Measurements from ENCODE around the gene MAPKBP1. TPM values are rescaled to one million over a fixed set of nuclear protein-coding genes. Genes with fewer than 3 reads are reported as not detected.

Gene MAPKBP1
- polyA plus RNA-seq, 1 donor from 2014 or later = 30.3 TPM

DNA sequence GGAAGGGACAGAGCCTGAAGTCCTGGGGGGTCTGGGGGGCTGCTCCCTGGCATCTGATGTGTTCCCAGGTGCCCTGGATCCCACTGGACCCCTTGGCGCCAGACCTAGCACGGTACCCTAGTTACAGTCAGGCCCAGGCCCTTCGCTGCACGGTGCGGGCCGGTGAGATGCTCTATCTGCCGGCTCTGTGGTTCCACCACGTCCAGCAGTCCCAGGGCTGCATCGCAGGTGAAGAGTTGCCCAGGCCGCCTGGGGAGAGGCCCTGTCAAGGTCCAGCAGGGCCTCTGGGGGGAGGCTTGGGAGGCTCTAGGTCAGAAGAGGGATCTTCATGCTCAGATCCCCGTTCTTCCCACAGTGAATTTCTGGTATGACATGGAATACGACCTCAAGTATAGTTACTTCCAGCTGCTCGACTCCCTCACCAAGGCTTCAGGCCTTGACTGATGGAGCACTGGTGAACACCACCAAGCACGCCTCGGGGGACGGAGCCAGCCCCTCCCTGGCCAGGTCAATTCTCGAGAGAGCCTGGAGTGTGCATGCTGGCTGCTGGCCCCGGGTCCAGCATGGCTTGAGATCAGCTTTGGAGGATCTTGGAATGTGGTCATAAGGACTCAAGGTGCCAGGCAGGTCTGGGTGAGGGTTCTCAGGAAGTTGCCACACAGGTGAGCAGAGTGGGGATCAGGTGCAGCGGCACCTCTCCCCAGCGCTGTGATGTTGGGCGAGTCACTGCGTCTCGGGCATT is 62.6 kb downstream of the MAPKBP1 start:
- Histone ChIP-seq H3F3A (ENCODE audit: insufficient read depth, low read length, poor library complexity, severe bottlenecking) (no peaks in the 10 kb centered on the region), H3K79me2 (replicated peaks; ENCODE audit: insufficient read depth, low read length) (no peaks in the 10 kb centered on the region), H3K9me3 (ENCODE audit: low read length) (no peaks in the 10 kb centered on the region), H3K36me3 (ENCODE audit: insufficient read depth, low read length) (no peaks in the 10 kb centered on the region), H3K27me3 (ENCODE audit: insufficient read depth, low read depth, low read length) (no peaks in the 10 kb centered on the region), H3K4me2 (ENCODE audit: low read length) (no peak overlapping the region), H3K9me2 (ENCODE audit: insufficient read depth, low read length) (no peaks in the 10 kb centered on the region), H2AFZ (ENCODE audit: low read depth, low read length) (no peak overlapping the region), H3K27ac (ENCODE audit: low read length) (no peak overlapping the region), H3K9ac (ENCODE audit: low read length) (no peak overlapping the region), H4K20me1 (ENCODE audit: insufficient read depth) (no peaks in the 10 kb centered on the region), H3K4me3 (ENCODE audit: low read length) (no peak overlapping the region)
- TF ChIP-seq POLR2AphosphoS5 (IDR thresholded peaks at IDR 0.05) = no peak
- TF ChIP-seq MXI1 (conservative IDR thresholded peaks at IDR 0.05; ENCODE audit: poor library complexity, severe bottlenecking) = no peak
- TF ChIP-seq RAD21 (conservative IDR thresholded peaks at IDR 0.05) = no peak
- no peak for TF ChIP-seq EZH2 (IDR thresholded peaks at IDR 0.05; ENCODE audit: borderline replicate concordance, insufficient read depth, low read length, poor library complexity, severe bottlenecking)
- TF ChIP-seq, protein P1, sequence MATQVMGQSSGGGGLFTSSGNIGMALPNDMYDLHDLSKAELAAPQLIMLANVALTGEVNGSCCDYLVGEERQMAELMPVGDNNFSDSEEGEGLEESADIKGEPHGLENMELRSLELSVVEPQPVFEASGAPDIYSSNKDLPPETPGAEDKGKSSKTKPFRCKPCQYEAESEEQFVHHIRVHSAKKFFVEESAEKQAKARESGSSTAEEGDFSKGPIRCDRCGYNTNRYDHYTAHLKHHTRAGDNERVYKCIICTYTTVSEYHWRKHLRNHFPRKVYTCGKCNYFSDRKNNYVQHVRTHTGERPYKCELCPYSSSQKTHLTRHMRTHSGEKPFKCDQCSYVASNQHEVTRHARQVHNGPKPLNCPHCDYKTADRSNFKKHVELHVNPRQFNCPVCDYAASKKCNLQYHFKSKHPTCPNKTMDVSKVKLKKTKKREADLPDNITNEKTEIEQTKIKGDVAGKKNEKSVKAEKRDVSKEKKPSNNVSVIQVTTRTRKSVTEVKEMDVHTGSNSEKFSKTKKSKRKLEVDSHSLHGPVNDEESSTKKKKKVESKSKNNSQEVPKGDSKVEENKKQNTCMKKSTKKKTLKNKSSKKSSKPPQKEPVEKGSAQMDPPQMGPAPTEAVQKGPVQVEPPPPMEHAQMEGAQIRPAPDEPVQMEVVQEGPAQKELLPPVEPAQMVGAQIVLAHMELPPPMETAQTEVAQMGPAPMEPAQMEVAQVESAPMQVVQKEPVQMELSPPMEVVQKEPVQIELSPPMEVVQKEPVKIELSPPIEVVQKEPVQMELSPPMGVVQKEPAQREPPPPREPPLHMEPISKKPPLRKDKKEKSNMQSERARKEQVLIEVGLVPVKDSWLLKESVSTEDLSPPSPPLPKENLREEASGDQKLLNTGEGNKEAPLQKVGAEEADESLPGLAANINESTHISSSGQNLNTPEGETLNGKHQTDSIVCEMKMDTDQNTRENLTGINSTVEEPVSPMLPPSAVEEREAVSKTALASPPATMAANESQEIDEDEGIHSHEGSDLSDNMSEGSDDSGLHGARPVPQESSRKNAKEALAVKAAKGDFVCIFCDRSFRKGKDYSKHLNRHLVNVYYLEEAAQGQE (IDR thresholded peaks at IDR 0.05; ENCODE audit: borderline replicate concordance) = no peak
- TF ChIP-seq, protein P2, sequence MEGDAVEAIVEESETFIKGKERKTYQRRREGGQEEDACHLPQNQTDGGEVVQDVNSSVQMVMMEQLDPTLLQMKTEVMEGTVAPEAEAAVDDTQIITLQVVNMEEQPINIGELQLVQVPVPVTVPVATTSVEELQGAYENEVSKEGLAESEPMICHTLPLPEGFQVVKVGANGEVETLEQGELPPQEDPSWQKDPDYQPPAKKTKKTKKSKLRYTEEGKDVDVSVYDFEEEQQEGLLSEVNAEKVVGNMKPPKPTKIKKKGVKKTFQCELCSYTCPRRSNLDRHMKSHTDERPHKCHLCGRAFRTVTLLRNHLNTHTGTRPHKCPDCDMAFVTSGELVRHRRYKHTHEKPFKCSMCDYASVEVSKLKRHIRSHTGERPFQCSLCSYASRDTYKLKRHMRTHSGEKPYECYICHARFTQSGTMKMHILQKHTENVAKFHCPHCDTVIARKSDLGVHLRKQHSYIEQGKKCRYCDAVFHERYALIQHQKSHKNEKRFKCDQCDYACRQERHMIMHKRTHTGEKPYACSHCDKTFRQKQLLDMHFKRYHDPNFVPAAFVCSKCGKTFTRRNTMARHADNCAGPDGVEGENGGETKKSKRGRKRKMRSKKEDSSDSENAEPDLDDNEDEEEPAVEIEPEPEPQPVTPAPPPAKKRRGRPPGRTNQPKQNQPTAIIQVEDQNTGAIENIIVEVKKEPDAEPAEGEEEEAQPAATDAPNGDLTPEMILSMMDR (IDR thresholded peaks at IDR 0.05; ENCODE audit: poor library complexity, severe bottlenecking) = no peak
- TF ChIP-seq TAF1 (IDR thresholded peaks at IDR 0.05; ENCODE audit: low read depth) = no peak
- no peak for TF ChIP-seq EP300 (conservative IDR thresholded peaks at IDR 0.05; ENCODE audit: poor library complexity, severe bottlenecking)
- TF ChIP-seq SMC3 (conservative IDR thresholded peaks at IDR 0.05; ENCODE audit: poor library complexity) = no peak

DNA sequence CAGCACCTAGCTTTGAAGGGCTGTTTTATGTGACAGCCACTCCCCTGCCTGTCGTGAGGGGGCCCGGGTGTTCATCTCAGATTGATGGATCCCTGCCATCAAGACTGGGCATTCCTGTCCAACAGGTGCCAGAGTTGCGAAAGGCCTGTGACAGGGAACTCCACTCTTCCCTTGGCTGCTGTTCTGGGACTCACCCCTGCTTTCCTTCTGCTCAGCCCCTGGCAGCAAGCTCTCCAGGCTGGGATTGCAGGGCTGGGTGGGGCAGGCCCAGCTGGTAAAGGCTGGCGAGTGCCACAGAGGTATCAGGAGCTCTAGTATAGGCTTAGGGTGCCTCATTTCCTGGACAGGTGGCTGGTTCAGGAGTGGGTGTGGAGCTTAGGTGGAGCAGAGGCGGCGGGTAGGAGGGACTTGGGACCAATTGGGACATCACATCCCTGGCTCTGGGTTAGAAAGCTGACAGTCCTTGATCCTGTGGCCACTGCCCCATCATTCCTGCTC is 64.2 kb downstream of the MAPKBP1 start, which contains the start of gene PLA2G4B:
Gene PLA2G4B (plus strand): TSS at position 448 of the 498 bp plus-strand sequence. CDS start 67 bp downstream, outside the sequence.
- H3K27me3 ChIP-seq (ENCODE audit: insufficient read depth, low read depth, low read length) = no peaks in the 10 kb centered on the region
- no peaks in the 10 kb centered on the region for H3K9me3 ChIP-seq (ENCODE audit: low read length)
- H3K79me2 ChIP-seq (replicated peaks; ENCODE audit: insufficient read depth, low read length) = no peaks in the 10 kb centered on the region
- no peaks in the 10 kb centered on the region for H3K36me3 ChIP-seq (ENCODE audit: insufficient read depth, low read length)
- no peak within 1 kb of the TSS for H3K27ac ChIP-seq (ENCODE audit: low read length)
- no peak within 1 kb of the TSS for H3K9ac ChIP-seq (ENCODE audit: low read length)
- no peak within 1 kb of the TSS for H2AFZ ChIP-seq (ENCODE audit: low read depth, low read length)
- no peak within 1 kb of the TSS for H3K4me3 ChIP-seq (ENCODE audit: low read length)
- TF ChIP-seq RAD21 (conservative IDR thresholded peaks at IDR 0.05) (no peak), TAF1 (IDR thresholded peaks at IDR 0.05; ENCODE audit: low read depth) (no peak), MXI1 (conservative IDR thresholded peaks at IDR 0.05; ENCODE audit: poor library complexity, severe bottlenecking) (no peak)
- TF ChIP-seq, protein P1 (IDR thresholded peaks at IDR 0.05; ENCODE audit: borderline replicate concordance) = no peak
- no peak within 1 kb of the TSS for H3K4me2 ChIP-seq (ENCODE audit: low read length)
- H3F3A ChIP-seq (ENCODE audit: insufficient read depth, low read length, poor library complexity, severe bottlenecking) = no peaks in the 10 kb centered on the region
- H4K20me1 ChIP-seq (ENCODE audit: insufficient read depth) = no peaks in the 10 kb centered on the region
- H3K9me2 ChIP-seq (ENCODE audit: insufficient read depth, low read length) = no peaks in the 10 kb centered on the region

Measured in neural cell (in vitro differentiated cells).